Measurements from ENCODE around the gene FEN1.

- TF ChIP-seq CTCF (IDR thresholded peaks at IDR 0.05; ENCODE audit: control extremely low read depth in 1 of 3, insufficient read depth in 1 of 3, low read depth in 1 of 3, low read length in 3 of 3): no peak
- TF ChIP-seq ZNF274 (IDR thresholded peaks at IDR 0.05; ENCODE audit: borderline replicate concordance, extremely low read depth, low read length): no peak
- TF ChIP-seq POLR2A (IDR thresholded peaks at IDR 0.05; ENCODE audit: control extremely low read depth in 1 of 2, low read depth in 2 of 2, low read length in 2 of 2): no peak
- TF ChIP-seq SP1 (IDR thresholded peaks at IDR 0.05; ENCODE audit: low read depth, low read length): no peak
- no peak for TF ChIP-seq EZH2 (IDR thresholded peaks at IDR 0.05; ENCODE audit: low read depth, low read length, severe bottlenecking)
- TF ChIP-seq RAD21 (IDR thresholded peaks at IDR 0.05 in 1 of 2, conservative IDR thresholded peaks at IDR 0.05 in 1 of 2; ENCODE audit: low read depth in 2 of 2, low read length in 2 of 2): no peak
- TF ChIP-seq KDM1A (IDR thresholded peaks at IDR 0.05; ENCODE audit: borderline replicate concordance, low read length): no peak
- TF ChIP-seq CBX8 (IDR thresholded peaks at IDR 0.05; ENCODE audit: borderline replicate concordance, low read depth, low read length): no peak
- TF ChIP-seq EP300 (IDR thresholded peaks at IDR 0.05; ENCODE audit: borderline replicate concordance in 1 of 2, low read depth in 2 of 2, low read length in 2 of 2): no peak
- TF ChIP-seq ATF2 (IDR thresholded peaks at IDR 0.05; ENCODE audit: low read length): no peak
- TF ChIP-seq POLR2AphosphoS5 (IDR thresholded peaks at IDR 0.05; ENCODE audit: low read depth, low read length): no peak
- TF ChIP-seq CEBPB (IDR thresholded peaks at IDR 0.05; ENCODE audit: low read depth, low read length): no peak
- no peak for TF ChIP-seq ATF3 (IDR thresholded peaks at IDR 0.05; ENCODE audit: insufficient read depth, low read depth, low read length)
These were observed 46.8 kb upstream of the FEN1 start for GRCh38 chr11:61745781-61746441.
